ENCODE results near the gene SETD5.

DNA sequence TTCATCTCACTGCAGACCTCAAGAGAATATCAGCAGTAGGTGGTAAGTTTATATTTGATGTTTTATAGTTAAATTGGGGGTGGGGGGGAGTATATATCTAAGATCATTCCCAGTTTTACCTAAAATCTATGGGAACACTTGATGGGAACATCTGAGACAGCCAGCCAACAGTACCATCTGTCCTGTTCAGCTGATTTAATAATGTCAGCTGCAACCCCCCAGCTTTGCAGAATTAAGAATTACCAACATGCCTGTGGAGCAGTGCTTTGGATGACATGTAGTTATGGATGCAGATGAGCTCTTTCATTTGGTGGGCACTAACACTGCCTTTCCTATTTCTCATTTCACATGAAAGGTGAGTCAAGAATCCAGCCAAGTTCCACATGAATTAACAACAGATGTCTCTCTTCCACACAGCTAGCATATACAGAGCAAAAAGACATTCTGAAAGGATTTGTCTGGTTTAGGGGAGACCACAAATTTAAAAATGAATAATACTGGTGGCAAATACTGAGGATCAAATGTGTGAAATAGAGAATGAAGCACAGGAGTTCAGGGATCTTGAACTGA is 76.2 kb downstream of the SETD5 start:
- TF ChIP-seq, protein P1, sequence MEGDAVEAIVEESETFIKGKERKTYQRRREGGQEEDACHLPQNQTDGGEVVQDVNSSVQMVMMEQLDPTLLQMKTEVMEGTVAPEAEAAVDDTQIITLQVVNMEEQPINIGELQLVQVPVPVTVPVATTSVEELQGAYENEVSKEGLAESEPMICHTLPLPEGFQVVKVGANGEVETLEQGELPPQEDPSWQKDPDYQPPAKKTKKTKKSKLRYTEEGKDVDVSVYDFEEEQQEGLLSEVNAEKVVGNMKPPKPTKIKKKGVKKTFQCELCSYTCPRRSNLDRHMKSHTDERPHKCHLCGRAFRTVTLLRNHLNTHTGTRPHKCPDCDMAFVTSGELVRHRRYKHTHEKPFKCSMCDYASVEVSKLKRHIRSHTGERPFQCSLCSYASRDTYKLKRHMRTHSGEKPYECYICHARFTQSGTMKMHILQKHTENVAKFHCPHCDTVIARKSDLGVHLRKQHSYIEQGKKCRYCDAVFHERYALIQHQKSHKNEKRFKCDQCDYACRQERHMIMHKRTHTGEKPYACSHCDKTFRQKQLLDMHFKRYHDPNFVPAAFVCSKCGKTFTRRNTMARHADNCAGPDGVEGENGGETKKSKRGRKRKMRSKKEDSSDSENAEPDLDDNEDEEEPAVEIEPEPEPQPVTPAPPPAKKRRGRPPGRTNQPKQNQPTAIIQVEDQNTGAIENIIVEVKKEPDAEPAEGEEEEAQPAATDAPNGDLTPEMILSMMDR (IDR thresholded peaks at IDR 0.05; ENCODE audit: control extremely low read depth in 1 of 3, insufficient read depth in 1 of 3, low read depth in 1 of 3, low read length in 3 of 3), result no peak
- TF ChIP-seq MAFK (IDR thresholded peaks at IDR 0.05; ENCODE audit: low read depth, low read length) (no peak), RNF2 (IDR thresholded peaks at IDR 0.05; ENCODE audit: borderline replicate concordance, low read depth, low read length, missing control alignments, poor library complexity, severe bottlenecking) (no peak), SP1 (IDR thresholded peaks at IDR 0.05; ENCODE audit: low read depth, low read length) (no peak), EZH2 (IDR thresholded peaks at IDR 0.05; ENCODE audit: low read depth, low read length, severe bottlenecking) (no peak), POLR2A (IDR thresholded peaks at IDR 0.05; ENCODE audit: control extremely low read depth in 1 of 2, low read depth in 2 of 2, low read length in 2 of 2) (no peak)

All from H1 (cell line).